ENCODE measurements around the gene TBXAS1.

The TBXAS1 gene

GRCh38 chr7:139854124-139854511 lies 25.1 kb downstream of the TBXAS1 start:
- DNase-seq (ENCODE audit: low read depth in 4 of 4, low spot score in 1 of 4), result no peak

- DNase-seq (ENCODE audit: low read depth in 4 of 4, low spot score in 1 of 4), result no peak
Measured at GRCh38 chr7:139854803-139855497, 25.9 kb downstream of the TBXAS1 start.

GRCh38 chr7:139855498-139856270 lies 26.6 kb downstream of the TBXAS1 start:
- no peak for DNase-seq (ENCODE audit: low read depth in 4 of 4, low spot score in 1 of 4)

- no peak for DNase-seq (ENCODE audit: low read depth in 4 of 4, low spot score in 1 of 4)
Measured at GRCh38 chr7:139857791-139858190, 28.7 kb downstream of the TBXAS1 start.

GRCh38 chr7:139860090-139860775 lies 31.2 kb downstream of the TBXAS1 start:
- DNase-seq (ENCODE audit: low read depth in 4 of 4, low spot score in 1 of 4), result no peak

- DNase-seq (ENCODE audit: low read depth in 4 of 4, low spot score in 1 of 4), result no peak
Measured at GRCh38 chr7:139861803-139862202, 32.7 kb downstream of the TBXAS1 start.

GRCh38 chr7:139866047-139866837 lies 37.2 kb downstream of the TBXAS1 start:
- DNase-seq (ENCODE audit: low read depth in 4 of 4, low spot score in 1 of 4), result no peak

- no peak for DNase-seq (ENCODE audit: low read depth in 4 of 4, low spot score in 1 of 4)
Measured at GRCh38 chr7:139867847-139868246, 38.8 kb downstream of the TBXAS1 start.

GRCh38 chr7:139869886-139870285 lies 40.8 kb downstream of the TBXAS1 start:
- DNase-seq (ENCODE audit: low read depth in 4 of 4, low spot score in 1 of 4), result no peak

GRCh38 chr7:139870380-139870779 lies 41.3 kb downstream of the TBXAS1 start:
- no peak for DNase-seq (ENCODE audit: low read depth in 4 of 4, low spot score in 1 of 4)

- no peak for DNase-seq (ENCODE audit: low read depth in 4 of 4, low spot score in 1 of 4)
Measured at GRCh38 chr7:139871331-139871730, 42.3 kb downstream of the TBXAS1 start.

- no peak for DNase-seq (ENCODE audit: low read depth in 4 of 4, low spot score in 1 of 4)
Measured at GRCh38 chr7:139871820-139872219, 42.8 kb downstream of the TBXAS1 start.

GRCh38 chr7:139873593-139874301 lies 44.7 kb downstream of the TBXAS1 start:
- DNase-seq (ENCODE audit: low read depth in 4 of 4, low spot score in 1 of 4), result no peak

- no peak for DNase-seq (ENCODE audit: low read depth in 4 of 4, low spot score in 1 of 4)
Measured at GRCh38 chr7:139874302-139874629, 45.2 kb downstream of the TBXAS1 start.

- no peak for DNase-seq (ENCODE audit: low read depth in 4 of 4, low spot score in 1 of 4)
Measured at GRCh38 chr7:139875821-139876241, 46.8 kb downstream of the TBXAS1 start.

- no peak for DNase-seq (ENCODE audit: low read depth in 4 of 4, low spot score in 1 of 4)
Measured at GRCh38 chr7:139876622-139877283, 47.7 kb downstream of the TBXAS1 start.

GRCh38 chr7:139883814-139884213 lies 54.8 kb downstream of the TBXAS1 start:
- no peak for DNase-seq (ENCODE audit: low read depth in 4 of 4, low spot score in 1 of 4)

GRCh38 chr7:139884441-139884840 lies 55.4 kb downstream of the TBXAS1 start:
- DNase-seq (ENCODE audit: low read depth in 4 of 4, low spot score in 1 of 4), result no peak

GRCh38 chr7:139885511-139885910 lies 56.4 kb downstream of the TBXAS1 start:
- no peak for DNase-seq (ENCODE audit: low read depth in 4 of 4, low spot score in 1 of 4)

- DNase-seq (ENCODE audit: low read depth in 4 of 4, low spot score in 1 of 4), result no peak
Measured at GRCh38 chr7:139886206-139886605, 57.1 kb downstream of the TBXAS1 start.
